ENCODE results near the gene GSK3A. TPM values are rescaled to one million over a fixed set of nuclear protein-coding genes. Genes with fewer than 3 reads are reported as not detected.
A peak's percentile ranks its signal among the peaks of the same experiment; 100 is the strongest.

GSK3A gene
- total and polyA plus RNA-seq, 2 of the 4 experiments (the other 2 are of a cell fraction): 8.1 to 43.3 TPM

GRCh38 chr19:42250183-42250665, 7.8 kb upstream of the GSK3A start:
- H3K56ac ChIP-seq (ENCODE audit: extremely low read depth, insufficient read depth, low read length): no peak overlapping the region; the same call in 1 of the 2 replicates
- H4K8ac ChIP-seq (ENCODE audit: low read depth in 2 of 2, low read length in 2 of 2): peak overlapping the region; percentile 61 to 79; a peak in 1 of 4 replicates
- no peaks in the 10 kb centered on the region for H3K27me3 ChIP-seq (ENCODE audit: control insufficient read depth, insufficient read depth, low read length)
- H2BK120ac ChIP-seq (ENCODE audit: low read depth, low read length): peak overlapping the region; percentile 59; the same call in 1 of the 2 replicates
- no peak overlapping the region for H3K4me3 ChIP-seq (ENCODE audit: insufficient read depth, low read depth, low read length)
- no peak overlapping the region for H2AK9ac ChIP-seq (replicated peaks; ENCODE audit: low read depth, low read length, poor library complexity)
- H3K23ac ChIP-seq (ENCODE audit: low read depth, low read length): peak overlapping the region; percentile 58
- DNase-seq (no peak), ATAC-seq (ENCODE audit: low read depth) (no peak)
- 0 out of 2 replicates have a peak overlapping the region, but pooled peaks have one; percentile 62 for H3K18ac ChIP-seq (ENCODE audit: low read depth, low read length)
- no TSS peak for BruUV-seq (replicated peaks)
- in situ Hi-C loops (cut with MboI; ENCODE audit: low sequenced_read_pairs): no loop called here
- peak overlapping the region; percentile 43 for H2AFZ ChIP-seq (replicated peaks; ENCODE audit: low read length, poor library complexity)
- H3K14ac ChIP-seq (replicated peaks; ENCODE audit: low read depth, low read length): 0 out of 2 replicates have a peak overlapping the region, but pooled peaks have one; percentile 44
- H3K4me1 ChIP-seq (ENCODE audit: control insufficient read depth, insufficient read depth, low read length): peaks cover 25% of the 10 kb centered on the region
- peak overlapping the region; percentile 65 for H3K4me2 ChIP-seq (ENCODE audit: low read depth, low read length)
- TF ChIP-seq CEBPB (IDR thresholded peaks at IDR 0.05; ENCODE audit: low read depth, low read length) (no peak), POLR2A (IDR thresholded peaks at IDR 0.05; ENCODE audit: low read depth, low read length) (no peak), RAD21 (IDR thresholded peaks at IDR 0.05; ENCODE audit: low read length) (no peak), ELK1 (IDR thresholded peaks at IDR 0.05; ENCODE audit: borderline replicate concordance, low read depth, low read length) (no peak), CHD1 (IDR thresholded peaks at IDR 0.05; ENCODE audit: low read depth, low read length) (no peak), MXI1 (IDR thresholded peaks at IDR 0.05; ENCODE audit: borderline replicate concordance, low read depth, low read length) (no peak), CTCF (conservative IDR thresholded peaks at IDR 0.05; ENCODE audit: low read depth, low read length) (no peak), BHLHE40 (IDR thresholded peaks at IDR 0.05; ENCODE audit: low read depth, low read length) (no peak), MAFK (IDR thresholded peaks at IDR 0.05; ENCODE audit: low read depth, low read length) (no peak), USF2 (IDR thresholded peaks at IDR 0.05; ENCODE audit: low read depth, low read length) (no peak), RCOR1 (IDR thresholded peaks at IDR 0.05; ENCODE audit: insufficient replicate concordance, low read length) (no peak), RFX5 (IDR thresholded peaks at IDR 0.05; ENCODE audit: low read depth, low read length) (no peak)
- peaks cover 54% of the 10 kb centered on the region for H4K20me1 ChIP-seq (ENCODE audit: insufficient read depth, low read length)
- H2BK15ac ChIP-seq (ENCODE audit: low read depth, low read length): no peak overlapping the region
- H4K5ac ChIP-seq (ENCODE audit: low read depth, low read length): peak overlapping the region; percentile 63; the same call in 1 of the 2 replicates
- H3K9me1 ChIP-seq (ENCODE audit: insufficient read depth, low read length): peaks cover 7% of the 10 kb centered on the region; the same call in 1 of the 2 replicates
- ChIA-PET CTCF (interaction anchor here (0.6 to 1.2 kb wide), 2 partner anchors 29 to 141 kb away, joined by 3 to 5 read pairs; no protein-coding TSS in a partner anchor), POLR2A (ENCODE audit: unreplicated experiment) (no interaction called here)
- peaks cover 15% of the 10 kb centered on the region for H3K36me3 ChIP-seq (ENCODE audit: control insufficient read depth, insufficient read depth, low read length)
- H3K27ac ChIP-seq (ENCODE audit: insufficient read depth, low read length): peak overlapping the region; percentile 82
- H2AK5ac ChIP-seq (ENCODE audit: low read depth, low read length): peak overlapping the region; percentile 86
- peak overlapping the region; percentile 63 for H3K4ac ChIP-seq (ENCODE audit: low read depth, low read length)
- 37% methylated on average over 9 of the region's 15 CpGs; no CpG with 5 or more reads in 1 of the 2 experiments for WGBS, 2 experiments (ENCODE audit: extremely low coverage in 2 of 2, insufficient read length in 1 of 2)
- no peak overlapping the region for H2BK20ac ChIP-seq (ENCODE audit: low read depth, low read length)
- H4K91ac ChIP-seq (ENCODE audit: insufficient read depth, low read depth, low read length): 0 out of 2 replicates have a peak overlapping the region, but pooled peaks have one; percentile 66
- no peaks in the 10 kb centered on the region for H3K9me3 ChIP-seq (ENCODE audit: control insufficient read depth, insufficient read depth, low read length)
- H2BK5ac ChIP-seq (ENCODE audit: low read depth, low read length, poor library complexity, severe bottlenecking): peak overlapping the region; percentile 78
- dilution Hi-C loops (cut with HindIII; ENCODE audit: low sequenced_read_pairs, unreplicated experiment): no loop called here
- H3K9ac ChIP-seq (ENCODE audit: low read depth, low read length): peak overlapping the region; percentile 53
- H3K79me1 ChIP-seq (ENCODE audit: low read depth in 1 of 2, low read length in 2 of 2): peaks cover 6 to 57% of the 10 kb centered on the region in 2 experiments; a peak in 3 of 4 replicates
- intact Hi-C loops (cut with micrococcal nuclease): no loop called here

Measured in IMR-90 (cell line).